ENCODE data around the gene PDGFRB.

GRCh38 chr5:150092159-150092787 lies 63.4 kb downstream of the PDGFRB start:
- TF ChIP-seq POLR2A (IDR thresholded peaks at IDR 0.05; ENCODE audit: borderline replicate concordance, extremely low read depth, insufficient read depth, insufficient read length) (no peak), ZBTB33 (IDR thresholded peaks at IDR 0.05; ENCODE audit: extremely low read depth, insufficient replicate concordance, low read length) (no peak), CTCF (IDR thresholded peaks at IDR 0.05 in 2 of 3, conservative IDR thresholded peaks at IDR 0.05 in 1 of 3; ENCODE audit: borderline replicate concordance in 1 of 3, insufficient read depth in 1 of 3, low read depth in 2 of 3, low read length in 2 of 3) (no peak), MAX (IDR thresholded peaks at IDR 0.05) (no peak), ZFX (IDR thresholded peaks at IDR 0.05) (no peak), ELF1 (IDR thresholded peaks at IDR 0.05; ENCODE audit: borderline replicate concordance, low read depth) (no peak), ZNF274 (IDR thresholded peaks at IDR 0.05; ENCODE audit: low read depth, low read length) (no peak), YY1 (IDR thresholded peaks at IDR 0.05; ENCODE audit: extremely low read depth, insufficient replicate concordance, low read depth, low read length) (no peak)

Measured in HCT116 (cell line).